NCI-H2029 (cell line): ENCODE data around the gene FCAMR.

Experiments
- DNase-seq: peaks from one replicate; lab custom pipeline; 2025; lab: John Stamatoyannopoulos, UW

The FCAMR gene

DNA sequence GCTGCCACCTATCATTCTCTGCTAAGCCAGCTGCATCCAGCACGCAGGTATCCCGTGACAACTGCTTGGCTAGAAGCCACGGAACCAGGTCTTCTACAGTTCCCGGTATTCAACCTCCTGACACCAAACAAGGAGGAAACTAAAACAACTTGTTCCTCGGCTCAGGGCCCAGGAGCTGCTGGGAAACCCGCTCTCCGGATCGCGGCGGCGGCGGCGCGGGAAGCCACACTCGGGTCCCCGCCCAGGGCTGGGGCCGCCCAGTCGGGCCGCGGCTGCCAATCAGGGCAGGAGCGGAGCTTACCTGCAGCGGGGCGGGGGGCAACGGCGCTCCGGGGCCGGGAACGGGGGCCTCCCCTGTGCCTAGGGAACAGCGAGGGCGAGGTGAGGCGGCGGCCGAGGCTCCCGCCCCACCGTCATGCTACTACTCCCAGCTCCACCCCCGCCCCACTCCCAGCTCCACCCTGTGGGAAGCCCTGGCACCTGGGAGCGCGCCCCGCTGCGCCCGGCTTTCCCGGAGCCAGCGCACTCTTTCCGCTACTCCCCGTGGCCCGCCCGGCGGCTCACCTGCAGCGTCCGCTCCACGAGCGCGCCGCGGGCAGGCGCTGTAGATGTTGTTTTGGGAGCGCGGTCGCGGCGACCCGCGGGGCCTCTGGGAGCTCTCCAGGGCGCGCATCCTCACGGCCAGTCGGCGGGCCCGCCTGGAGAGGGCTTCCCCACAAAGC lies 60.9 kb downstream of the FCAMR start:
- peak; percentile 94 for DNase-seq

DNA sequence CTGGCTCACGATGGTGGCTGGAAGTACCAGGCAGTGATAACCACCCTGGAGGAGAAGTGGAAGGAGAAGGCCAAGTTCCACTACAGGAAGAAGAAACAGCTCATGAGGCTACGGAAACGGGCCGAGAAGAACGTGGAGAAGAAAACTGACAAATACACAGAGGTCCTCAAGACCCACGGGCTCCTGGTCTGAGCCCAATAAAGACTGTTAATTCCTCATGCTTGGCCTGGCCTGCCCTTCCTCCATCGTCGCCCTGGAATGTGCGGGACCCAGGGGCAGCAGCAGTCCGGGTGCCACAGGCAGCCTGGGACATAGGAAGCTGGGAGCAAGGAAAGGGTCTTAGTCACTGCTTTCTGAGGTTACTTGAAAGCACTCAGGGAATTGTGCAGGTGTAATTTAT lies 62.2 kb downstream of the FCAMR start:
- no peak for DNase-seq
